22Rv1 (cell line): ENCODE results near the gene UBL4B.

Experiments
- H3K27ac ChIP-seq: fragments of 450-650 bp; 2 replicates; pipeline ENCODE4 v1.5.1; 2017
- CTCF ChIP-seq: fragments of 450-650 bp; IDR thresholded peaks from 2 replicates; pipeline ENCODE4 v1.5.1; 2017; ENCODE audit warnings: mild to moderate bottlenecking
- ZFX ChIP-seq: fragments of 450-650 bp; IDR thresholded peaks from 2 replicates; pipeline ENCODE4 v1.6.1; 2017; ENCODE audit warnings: antibody characterized with exemption, borderline replicate concordance

Gene UBL4B

DNA sequence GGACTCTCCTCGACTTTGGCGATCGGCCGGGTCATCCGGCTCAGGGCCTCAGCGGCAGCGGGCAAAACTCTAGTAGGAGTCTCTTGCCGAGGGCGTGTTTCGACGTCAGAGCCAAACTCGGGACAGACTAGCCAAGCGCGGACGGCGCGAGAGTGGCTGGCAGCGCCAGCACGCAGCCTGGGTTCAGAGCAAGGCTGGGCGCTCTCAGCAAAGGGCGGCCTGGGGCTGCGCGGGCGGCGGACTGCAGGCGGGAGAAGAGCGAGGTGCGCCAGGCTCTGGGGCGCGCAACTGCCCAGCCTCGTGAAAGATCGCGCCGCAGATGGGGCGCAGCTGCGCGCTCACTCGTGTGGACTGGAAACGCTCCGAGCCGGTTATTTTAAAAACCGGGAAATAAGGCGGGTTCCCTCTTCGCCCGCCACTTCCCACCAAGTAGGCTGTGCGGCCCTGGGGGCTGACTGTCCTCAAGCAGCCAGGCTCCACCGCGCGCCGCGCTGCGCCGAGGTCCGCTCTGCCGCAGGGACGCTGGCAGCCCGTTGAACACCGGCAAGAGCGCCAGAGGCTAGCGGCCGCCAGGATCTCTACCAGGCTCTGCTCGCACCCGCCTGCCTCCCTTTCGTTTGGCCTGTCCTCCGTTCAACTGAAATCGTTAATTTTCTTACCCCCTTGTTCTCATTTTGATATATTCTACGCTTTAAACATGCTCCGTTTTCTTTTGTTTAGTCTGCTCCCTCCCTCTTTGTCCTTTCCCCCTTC lies 44.2 kb upstream of the UBL4B start:
- TF ChIP-seq ZFX (no peak), CTCF (no peak)
- no peak overlapping the region for H3K27ac ChIP-seq

- H3K27ac ChIP-seq, result no peak overlapping the region
- no peak for TF ChIP-seq CTCF
- TF ChIP-seq ZFX, result no peak
Measured at GRCh38 chr1:110068646-110069403, 43.4 kb upstream of the UBL4B start.

- TF ChIP-seq CTCF (no peak), ZFX (no peak)
- no peak overlapping the region for H3K27ac ChIP-seq
Measured at GRCh38 chr1:110069404-110070281, 42.6 kb upstream of the UBL4B start.

DNA sequence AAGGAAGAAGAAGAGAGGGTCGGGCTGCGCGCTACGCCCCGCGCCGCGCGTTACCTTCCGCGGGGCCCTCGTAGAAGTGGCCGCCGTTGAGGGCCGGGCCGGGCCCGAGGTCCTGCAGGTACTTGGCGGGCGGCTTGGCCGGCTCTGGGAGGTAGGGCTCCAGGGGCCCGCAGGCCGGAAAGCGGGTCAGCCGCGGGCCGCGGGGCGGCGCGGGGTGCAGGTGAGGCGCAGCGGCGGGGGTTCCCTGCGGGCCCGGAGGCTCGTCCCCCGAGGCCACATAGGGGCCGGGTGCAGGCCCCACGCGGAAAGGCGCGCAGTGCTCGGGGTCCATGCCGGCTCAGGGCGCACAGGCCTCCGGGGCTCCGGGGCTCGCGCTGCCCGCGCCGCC lies 42.0 kb upstream of the UBL4B start:
- no peak overlapping the region for H3K27ac ChIP-seq
- TF ChIP-seq ZFX (no peak), CTCF (no peak)

GRCh38 chr1:110070671-110071242 lies 41.5 kb upstream of the UBL4B start, which contains the start of gene ALX3:
Gene ALX3 (minus strand): TSS chr1:110070672. CDS start chr1:110070612, 60 bp downstream.
- TF ChIP-seq ZFX (no peak), CTCF (no peak)
- H3K27ac ChIP-seq, result no peak within 1 kb of the TSS

- TF ChIP-seq CTCF (no peak), ZFX (no peak)
- no peak overlapping the region for H3K27ac ChIP-seq
Measured at GRCh38 chr1:110074166-110074565, 38.1 kb upstream of the UBL4B start.
